Measurements from ENCODE around the gene TMEM236. TPM values are rescaled to one million over a fixed set of nuclear protein-coding genes. Genes with fewer than 3 reads are reported as not detected.

Gene TMEM236
- total RNA-seq, 4 donors from 2014 or later, result 0.59 to 1.2 (median 0.73) TPM; not detected in 1

DNA sequence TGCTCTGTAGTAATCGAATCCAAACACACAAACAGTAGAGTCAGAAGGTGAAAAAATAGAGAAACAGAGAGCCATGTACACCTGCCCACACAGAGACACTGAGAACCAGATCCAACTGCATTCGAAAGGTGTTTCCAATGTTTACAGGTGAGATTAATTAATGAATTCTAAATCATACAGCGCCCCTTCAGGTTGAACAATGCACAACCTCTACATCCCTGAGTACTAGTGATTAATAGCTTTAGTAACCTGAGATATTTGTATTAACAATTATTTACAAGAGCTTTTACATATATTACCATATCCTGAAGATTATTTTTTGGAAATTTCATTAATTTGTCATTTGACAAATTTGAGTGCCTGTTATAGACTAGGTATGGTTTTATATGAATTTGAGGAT is 49.5 kb downstream of the TMEM236 start:
- intact Hi-C loops (cut with DNase I; ENCODE audit: low total_unique reads), result no loop called here
- Histone ChIP-seq H3K36me3 (no peaks in the 10 kb centered on the region), H3K27me3 (no peaks in the 10 kb centered on the region), H3K4me3 (no peak overlapping the region), H3K27ac (no peak overlapping the region), H3K9me3 (no peaks in the 10 kb centered on the region), H3K4me1 (no peaks in the 10 kb centered on the region)
- TF ChIP-seq, protein P1, sequence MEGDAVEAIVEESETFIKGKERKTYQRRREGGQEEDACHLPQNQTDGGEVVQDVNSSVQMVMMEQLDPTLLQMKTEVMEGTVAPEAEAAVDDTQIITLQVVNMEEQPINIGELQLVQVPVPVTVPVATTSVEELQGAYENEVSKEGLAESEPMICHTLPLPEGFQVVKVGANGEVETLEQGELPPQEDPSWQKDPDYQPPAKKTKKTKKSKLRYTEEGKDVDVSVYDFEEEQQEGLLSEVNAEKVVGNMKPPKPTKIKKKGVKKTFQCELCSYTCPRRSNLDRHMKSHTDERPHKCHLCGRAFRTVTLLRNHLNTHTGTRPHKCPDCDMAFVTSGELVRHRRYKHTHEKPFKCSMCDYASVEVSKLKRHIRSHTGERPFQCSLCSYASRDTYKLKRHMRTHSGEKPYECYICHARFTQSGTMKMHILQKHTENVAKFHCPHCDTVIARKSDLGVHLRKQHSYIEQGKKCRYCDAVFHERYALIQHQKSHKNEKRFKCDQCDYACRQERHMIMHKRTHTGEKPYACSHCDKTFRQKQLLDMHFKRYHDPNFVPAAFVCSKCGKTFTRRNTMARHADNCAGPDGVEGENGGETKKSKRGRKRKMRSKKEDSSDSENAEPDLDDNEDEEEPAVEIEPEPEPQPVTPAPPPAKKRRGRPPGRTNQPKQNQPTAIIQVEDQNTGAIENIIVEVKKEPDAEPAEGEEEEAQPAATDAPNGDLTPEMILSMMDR (IDR thresholded peaks at IDR 0.05), result no peak
- no peak for TF ChIP-seq POLR2A (IDR thresholded peaks at IDR 0.05)
- DNase-seq, result no peak

DNA sequence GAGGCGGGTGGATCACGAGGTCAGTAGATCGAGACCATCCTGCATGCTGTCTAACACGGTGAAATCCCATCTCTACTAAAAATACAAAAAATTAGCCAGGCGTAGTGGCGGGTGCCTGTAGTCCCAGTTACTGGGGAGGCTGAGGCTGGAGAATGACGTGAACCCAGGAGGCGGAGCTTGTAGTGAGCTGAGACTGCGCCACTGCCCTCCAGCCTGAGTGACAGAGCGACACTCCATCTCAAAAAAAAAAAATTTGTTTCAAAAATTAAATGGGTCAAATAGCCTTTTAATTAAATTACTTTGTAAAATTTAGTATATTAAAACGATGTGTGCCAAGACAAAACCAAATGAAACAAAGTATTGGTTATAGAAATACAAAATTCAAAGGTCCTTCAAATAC is 50.3 kb downstream of the TMEM236 start:
- no peak overlapping the region for H3K4me3 ChIP-seq
- intact Hi-C loops (cut with DNase I; ENCODE audit: low total_unique reads), result no loop called here

DNA sequence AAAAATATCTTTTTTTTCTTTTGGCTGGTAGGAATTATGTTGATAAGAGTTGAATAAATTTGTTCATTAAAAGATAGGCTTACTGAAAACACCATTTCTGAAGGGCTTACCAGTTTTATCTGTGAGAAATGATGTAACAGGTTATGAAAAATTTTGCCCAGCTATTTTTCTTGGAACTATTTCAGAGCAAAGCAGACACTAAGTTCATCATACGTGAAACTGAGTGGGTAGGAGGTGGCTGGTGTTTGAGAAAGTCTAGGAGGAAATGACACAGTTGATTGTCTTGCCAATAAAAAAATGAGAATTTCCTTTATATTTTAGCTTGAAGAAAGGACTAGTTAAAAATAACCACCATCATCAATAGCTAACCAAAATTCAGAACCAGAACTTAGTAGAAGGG is 51.0 kb downstream of the TMEM236 start:
- no peak overlapping the region for H3K27ac ChIP-seq
- intact Hi-C loops (cut with DNase I; ENCODE audit: low total_unique reads), result no loop called here

More for the DNA sequence above, 50.3 kb downstream of the TMEM236 start:
- DNase-seq, result no peak
- H3K27me3 ChIP-seq, result no peaks in the 10 kb centered on the region
- no peaks in the 10 kb centered on the region for H3K9me3 ChIP-seq
- no peak overlapping the region for H3K27ac ChIP-seq
- TF ChIP-seq, protein P1 (IDR thresholded peaks at IDR 0.05), result no peak
- TF ChIP-seq POLR2A (IDR thresholded peaks at IDR 0.05), result no peak
- no peaks in the 10 kb centered on the region for H3K36me3 ChIP-seq
- H3K4me1 ChIP-seq, result no peaks in the 10 kb centered on the region

DNA sequence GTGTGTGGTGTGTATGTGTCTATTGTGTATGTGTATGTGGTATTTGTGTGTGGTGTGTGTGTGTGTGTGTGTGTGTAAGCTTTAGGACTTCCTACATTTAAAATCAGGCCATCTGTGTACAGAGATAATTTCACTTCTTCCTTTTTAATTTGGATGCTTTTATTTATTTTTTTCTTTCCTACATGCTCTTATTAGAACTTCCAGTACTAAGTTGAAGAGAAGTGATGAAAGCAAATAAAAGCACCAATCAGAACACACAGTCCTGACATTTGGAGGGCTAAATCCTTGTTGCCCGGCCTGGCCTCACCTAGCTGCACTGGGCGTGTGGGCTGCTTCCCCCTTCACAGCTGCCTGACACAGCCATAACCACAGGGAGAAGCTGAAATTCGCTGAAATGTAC is 53.3 kb downstream of the TMEM236 start:
- H3K27me3 ChIP-seq, result no peaks in the 10 kb centered on the region
- no peak overlapping the region for H3K27ac ChIP-seq
- no peaks in the 10 kb centered on the region for H3K9me3 ChIP-seq
- no peak overlapping the region for H3K4me3 ChIP-seq
- H3K36me3 ChIP-seq, result no peaks in the 10 kb centered on the region
- DNase-seq, result no peak
- intact Hi-C loops (cut with DNase I; ENCODE audit: low total_unique reads), result no loop called here
- TF ChIP-seq POLR2A (IDR thresholded peaks at IDR 0.05), result no peak
- TF ChIP-seq, protein P1 (IDR thresholded peaks at IDR 0.05), result no peak
- H3K4me1 ChIP-seq, result no peaks in the 10 kb centered on the region

More for the DNA sequence above, 51.0 kb downstream of the TMEM236 start:
- TF ChIP-seq, protein P1 (IDR thresholded peaks at IDR 0.05), result no peak
- TF ChIP-seq POLR2A (IDR thresholded peaks at IDR 0.05), result no peak
- Histone ChIP-seq H3K27me3 (no peaks in the 10 kb centered on the region), H3K4me3 (no peak overlapping the region), H3K4me1 (no peaks in the 10 kb centered on the region), H3K9me3 (no peaks in the 10 kb centered on the region), H3K36me3 (no peaks in the 10 kb centered on the region)
- no peak for DNase-seq

DNA sequence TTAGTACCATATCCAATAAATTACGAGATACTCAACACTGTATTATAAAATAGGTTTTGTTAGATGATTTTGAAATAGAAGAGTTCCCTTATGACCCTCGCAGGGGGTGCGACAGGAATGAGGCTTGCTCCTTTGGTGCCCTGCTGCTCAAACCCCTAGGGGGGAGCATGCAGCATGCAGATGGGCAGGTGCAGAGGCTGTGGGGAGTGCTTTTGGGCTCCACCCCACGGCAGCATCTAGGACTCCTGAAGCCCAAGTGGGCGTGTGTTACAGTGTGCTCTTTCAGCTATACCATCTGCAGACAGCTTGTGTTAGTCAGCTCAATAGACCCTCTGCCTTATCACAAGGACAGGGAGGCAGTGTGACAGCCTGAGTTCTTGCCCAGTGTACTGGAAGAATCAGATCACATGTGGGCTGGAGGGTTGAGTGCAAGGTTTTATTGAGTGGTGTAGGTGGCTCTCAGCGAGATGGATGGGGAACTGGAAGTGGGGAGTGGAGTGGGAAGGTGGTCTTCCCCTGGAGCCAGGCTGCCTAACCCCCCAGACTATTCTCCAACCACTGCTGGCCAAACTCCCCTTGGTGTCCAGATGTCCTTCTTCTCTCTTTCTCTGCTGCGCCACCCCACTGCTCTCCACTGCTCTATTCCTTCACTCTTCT is 54.0 kb downstream of the TMEM236 start:
- H3K4me1 ChIP-seq, result no peaks in the 10 kb centered on the region
- H3K27me3 ChIP-seq, result no peaks in the 10 kb centered on the region
- DNase-seq, result no peak
- no peak overlapping the region for H3K27ac ChIP-seq
- no peaks in the 10 kb centered on the region for H3K36me3 ChIP-seq
- intact Hi-C loops (cut with DNase I; ENCODE audit: low total_unique reads), result no loop called here
- no peaks in the 10 kb centered on the region for H3K9me3 ChIP-seq
- no peak overlapping the region for H3K4me3 ChIP-seq
- TF ChIP-seq, protein P1 (IDR thresholded peaks at IDR 0.05), result no peak
- no peak for TF ChIP-seq POLR2A (IDR thresholded peaks at IDR 0.05)

Data from uterus (tissue), 4 donors.